Activated B cell treated with CpG ODN at 0.5 μM for 24 hours (primary cell): ENCODE data around the gene BTD. TPM values are rescaled to one million over a fixed set of nuclear protein-coding genes. Genes with fewer than 3 reads are reported as not detected.
"Not testable (repeated sequence)": the region's sequence is repeated elsewhere in the genome, so short reads cannot be mapped to it uniquely, and the experiment has no call there.

Experiments used
- ATAC-seq: fragments of 200-7000 bp; cut with Tn5 transposase; one replicate; pipeline ENCODE4 v1.10.0; 2021; ENCODE audit warnings: low read depth, mild to moderate bottlenecking, moderate library complexity
- CTCF ChIA-PET: fragments of 350-600 bp; sonication (Branson Sonifier 250); formaldehyde crosslinking; loops from one replicate; lab custom pipeline; 2021; ENCODE audit warnings: antibody characterized with exemption; lab: Charles Lee
- POLR2A ChIA-PET: fragments of 350-600 bp; sonication (Branson Sonifier 250); formaldehyde crosslinking; loops from one replicate; lab custom pipeline; 2021; ENCODE audit warnings: antibody characterized with exemption; lab: Charles Lee
- DNase-seq: peaks from one replicate; pipeline ENCODE4 v3.0.0; 2022
- H3K27ac Mint-ChIP-seq: one replicate; pipeline ENCODE4 v1.8.0; 2020; ENCODE audit warnings: mixed read lengths
- H3K27me3 Mint-ChIP-seq: one replicate; pipeline ENCODE4 v1.8.0; 2021; ENCODE audit warnings: mixed read lengths
- H3K36me3 Mint-ChIP-seq: one replicate; pipeline ENCODE4 v1.8.0; 2021; ENCODE audit warnings: low read depth, mixed read lengths
- H3K4me1 Mint-ChIP-seq: one replicate; pipeline ENCODE4 v1.8.0; 2021; ENCODE audit warnings: mixed read lengths
- H3K4me3 Mint-ChIP-seq: one replicate; pipeline ENCODE4 v1.8.0; 2020; ENCODE audit warnings: mild to moderate bottlenecking, mixed read lengths
- H3K9me3 Mint-ChIP-seq: one replicate; pipeline ENCODE4 v1.8.0; 2020; ENCODE audit warnings: mixed read lengths
- CTCF ChIP-seq: fragments of 200-600 bp; IDR thresholded peaks from one replicate; pipeline ENCODE4 v1.8.0; 2022; ENCODE audit warnings: antibody characterized with exemption, mild to moderate bottlenecking
- intact Hi-C: fragments of 100-400 bp; cut with micrococcal nuclease; formaldehyde crosslinking; loops from one replicate; pipeline ENCODE4 v1.15.1; 2024
- total RNA-seq: library from RNA; stranded (reverse); gene quantifications from 2 replicates; pipeline ENCODE4 v1.2.3, GENCODE V29; 2022

BTD gene
- total RNA-seq, 1 donor from 2014 or later = 9.1 TPM

GRCh38 chr3:15601046-15601398 lies 523 bp upstream of the BTD start:
- Mint-ChIP-seq H3K4me3 (peak overlapping the region; percentile 94), H3K36me3 (peaks cover 62% of the 10 kb centered on the region), H3K27me3 (no peaks in the 10 kb centered on the region), H3K27ac (peak overlapping the region; percentile 98), H3K9me3 (peaks cover 2% of the 10 kb centered on the region), H3K4me1 (peaks cover 38% of the 10 kb centered on the region)
- DNase-seq = no peak
- peak; percentile 0 for ATAC-seq
- intact Hi-C loops = loop anchor here (1.0 to 2.0 kb wide), 11 partner anchors 45 to 950 kb away; partner anchors contain the start of genes CAPN7, CCDC174, EAF1 and METTL6
- ChIA-PET CTCF (interaction anchor here (1.2 kb wide), 1 partner anchor 211 kb away, joined by 3 read pairs; no protein-coding TSS in a partner anchor), POLR2A (interaction anchor here (1.1 to 1.9 kb wide), 8 partner anchors 26 to 949 kb away, joined by 4 to 5 read pairs (median 4); partner anchors contain the start of genes CCDC174, DPH3 and OXNAD1)
- TF ChIP-seq CTCF = no peak

GRCh38 chr3:15602146-15602536 lies 596 bp downstream of the BTD start:
- no peak for TF ChIP-seq CTCF
- Mint-ChIP-seq H3K36me3 (peaks cover 61% of the 10 kb centered on the region), H3K4me1 (peaks cover 38% of the 10 kb centered on the region), H3K27me3 (no peaks in the 10 kb centered on the region), H3K4me3 (peak overlapping the region; percentile 94), H3K27ac (peak overlapping the region; percentile 98), H3K9me3 (peaks cover 2% of the 10 kb centered on the region)
- CTCF ChIA-PET = interaction anchor here (1.2 kb wide), 1 partner anchor 210 kb away, joined by 3 read pairs; no protein-coding TSS in a partner anchor
- ATAC-seq (no peak), DNase-seq (no peak)
- POLR2A ChIA-PET = interaction anchor here (0.6 to 1.9 kb wide), 11 partner anchors 10 to 910 kb away, joined by 3 to 6 read pairs (median 4); partner anchors contain the start of genes DPH3 and OXNAD1
- intact Hi-C loops = no loop called here

- ATAC-seq, CTCF ChIA-PET, H3K9me3 Mint-ChIP-seq, intact Hi-C loops, H3K27me3 Mint-ChIP-seq, POLR2A ChIA-PET, DNase-seq: not testable (repeated sequence)
- Mint-ChIP-seq H3K27ac (peak overlapping the region; percentile 98), H3K36me3 (peaks cover 54% of the 10 kb centered on the region), H3K4me1 (peaks cover 38% of the 10 kb centered on the region), H3K4me3 (peak overlapping the region; percentile 94)
These were observed 1.3 kb downstream of the BTD start for GRCh38 chr3:15602816-15603215.

- H3K27ac Mint-ChIP-seq, H3K4me3 Mint-ChIP-seq: not testable (repeated sequence)
- POLR2A ChIA-PET = interaction anchor here (0.6 kb wide), 1 partner anchor 163 kb away, joined by 4 read pairs; no protein-coding TSS in a partner anchor
These were observed 3.0 kb downstream of the BTD start for GRCh38 chr3:15604584-15604983.

GRCh38 chr3:15606434-15606891 lies 4.9 kb downstream of the BTD start:
- Mint-ChIP-seq H3K36me3 (peaks cover 26% of the 10 kb centered on the region), H3K4me1 (peaks cover 15% of the 10 kb centered on the region), H3K9me3 (peaks cover 2% of the 10 kb centered on the region), H3K27ac (no peak overlapping the region), H3K27me3 (no peaks in the 10 kb centered on the region), H3K4me3 (no peak overlapping the region)
- DNase-seq (no peak), ATAC-seq (no peak)
- intact Hi-C loops = no loop called here
- POLR2A ChIA-PET = no interaction called here
- CTCF ChIA-PET = no interaction called here
- no peak for TF ChIP-seq CTCF

More at GRCh38 chr3:15604584-15604983, 3.0 kb downstream of the BTD start:
- H3K9me3 Mint-ChIP-seq, H3K27me3 Mint-ChIP-seq, DNase-seq, ATAC-seq, CTCF ChIA-PET, intact Hi-C loops: not testable (repeated sequence)
- peaks cover 41% of the 10 kb centered on the region for H3K36me3 Mint-ChIP-seq
- peaks cover 30% of the 10 kb centered on the region for H3K4me1 Mint-ChIP-seq

GRCh38 chr3:15610082-15610759 lies 8.7 kb downstream of the BTD start:
- Mint-ChIP-seq H3K4me3 (no peak overlapping the region), H3K36me3 (peaks cover 12% of the 10 kb centered on the region), H3K27me3 (no peaks in the 10 kb centered on the region), H3K27ac (no peak overlapping the region), H3K9me3 (no peaks in the 10 kb centered on the region), H3K4me1 (no peaks in the 10 kb centered on the region)
- no peak for DNase-seq
- ATAC-seq = no peak
- intact Hi-C loops = no loop called here
- CTCF ChIA-PET = no interaction called here
- POLR2A ChIA-PET = no interaction called here
- TF ChIP-seq CTCF = no peak
